IMR-90 (cell line): ENCODE measurements around the gene GLS. TPM values are rescaled to one million over a fixed set of nuclear protein-coding genes. Genes with fewer than 3 reads are reported as not detected.

Experiments
- ATAC-seq: fragments of 200-7000 bp; cut with Tn5 transposase; 2 replicates; pipeline ENCODE4 v1.9.1; 2020; ENCODE audit warnings: low read depth, mild to moderate bottlenecking, moderate library complexity
- BruUV-seq: library from RNA; stranded (reverse); fragments of 400-500 nt; replicated peaks from 2 replicates; lab custom pipeline; 2021; lab: Mats Ljungman, UMichigan
- CTCF ChIA-PET: fragments of 300-600 bp; formaldehyde crosslinking; extraction: SDS; loops from one replicate; lab custom pipeline; 2021; ENCODE audit warnings: antibody characterized with exemption; lab: Yijun Ruan, JAX
- POLR2A ChIA-PET: fragments of 300-600 bp; sonication (Branson Sonifier 250); formaldehyde crosslinking; loops from one replicate; lab custom pipeline; 2022; ENCODE audit warnings: antibody characterized with exemption; ENCODE audit not compliant: unreplicated experiment; lab: Charles Lee
- DNase-seq: peaks from one replicate; pipeline ENCODE4 v3.0.0; 2013
- H2AFZ ChIP-seq: replicated peaks from 2 replicates; pipeline ENCODE3; 2013; ENCODE audit warnings: low read length, mild to moderate bottlenecking; ENCODE audit not compliant: poor library complexity
- H2AK5ac ChIP-seq: 2 replicates; pipeline ENCODE4 v1.6.1; 2013; ENCODE audit warnings: low read depth, low read length, inconsistent platforms
- H2AK9ac ChIP-seq: replicated peaks from 2 replicates; pipeline ENCODE3; 2013; ENCODE audit warnings: mild to moderate bottlenecking, low read depth, low read length, moderate library complexity; ENCODE audit not compliant: poor library complexity
- H2BK120ac ChIP-seq: 2 replicates; pipeline ENCODE4 v1.6.1; 2013; ENCODE audit warnings: low read depth, low read length, inconsistent platforms
- H2BK15ac ChIP-seq: 3 replicates; pipeline ENCODE4 v1.6.1; 2013; ENCODE audit warnings: low read depth, low read length, inconsistent platforms
- H2BK20ac ChIP-seq: 2 replicates; pipeline ENCODE4 v1.6.1; 2013; ENCODE audit warnings: low read depth, mild to moderate bottlenecking, inconsistent platforms, low read length, moderate library complexity
- H2BK5ac ChIP-seq: 2 replicates; pipeline ENCODE4 v1.6.1; 2013; ENCODE audit warnings: mild to moderate bottlenecking, low read depth, low read length, inconsistent platforms; ENCODE audit not compliant: poor library complexity, severe bottlenecking
- H3K14ac ChIP-seq: replicated peaks from 2 replicates; pipeline ENCODE4 v1.6.1; 2013; ENCODE audit warnings: low read depth, low read length, inconsistent platforms
- H3K18ac ChIP-seq: 2 replicates; pipeline ENCODE4 v1.6.1; 2013; ENCODE audit warnings: low read depth, low read length, control low read depth
- H3K23ac ChIP-seq: 2 replicates; pipeline ENCODE4 v1.6.1; 2013; ENCODE audit warnings: low read depth, low read length, inconsistent platforms
- H3K27ac ChIP-seq: 2 replicates; pipeline ENCODE4 v1.5.1; 2013; ENCODE audit warnings: mild to moderate bottlenecking, control low read depth, low read length; ENCODE audit not compliant: insufficient read depth
- H3K27me3 ChIP-seq: 2 replicates; pipeline ENCODE4 v1.6.1; 2013; ENCODE audit warnings: low read length; ENCODE audit not compliant: control insufficient read depth, insufficient read depth
- H3K36me3 ChIP-seq: 2 replicates; pipeline ENCODE4 v1.6.1; 2013; ENCODE audit warnings: low read length, mixed read lengths; ENCODE audit not compliant: control insufficient read depth, insufficient read depth
- H3K4ac ChIP-seq: 2 replicates; pipeline ENCODE4 v1.6.1; 2013; ENCODE audit warnings: low read depth, low read length, inconsistent platforms
- H3K4me1 ChIP-seq: 2 replicates; pipeline ENCODE4 v1.6.1; 2013; ENCODE audit warnings: low read length, mixed read lengths; ENCODE audit not compliant: control insufficient read depth, insufficient read depth
- H3K4me2 ChIP-seq: 2 replicates; pipeline ENCODE4 v1.6.1; 2013; ENCODE audit warnings: low read depth, mild to moderate bottlenecking, control low read depth, low read length, moderate library complexity
- H3K4me3 ChIP-seq: 2 replicates; pipeline ENCODE4 v1.5.1; 2013; ENCODE audit warnings: low read depth, mild to moderate bottlenecking, control low read depth, low read length, moderate library complexity; ENCODE audit not compliant: insufficient read depth
- H3K56ac ChIP-seq: 2 replicates; pipeline ENCODE4 v1.6.1; 2013; ENCODE audit warnings: low read length, inconsistent platforms; ENCODE audit not compliant: insufficient read depth; ENCODE audit errors: extremely low read depth
- H3K79me1 ChIP-seq, 2 experiments: 2 replicates each; pipeline ENCODE4 v1.6.1; 2013; ENCODE audit warnings: low read length in 2 of 2, inconsistent platforms in 1 of 2, low read depth in 1 of 2
- H3K9ac ChIP-seq: 2 replicates; pipeline ENCODE4 v1.6.1; 2013; ENCODE audit warnings: low read depth, low read length, control low read depth
- H3K9me1 ChIP-seq: 2 replicates; pipeline ENCODE4 v1.6.1; 2013; ENCODE audit warnings: low read length, inconsistent platforms; ENCODE audit not compliant: insufficient read depth
- H3K9me3 ChIP-seq: 2 replicates; pipeline ENCODE4 v1.6.1; 2013; ENCODE audit warnings: low read length; ENCODE audit not compliant: control insufficient read depth, insufficient read depth
- H4K20me1 ChIP-seq: 2 replicates; pipeline ENCODE4 v1.6.1; 2013; ENCODE audit warnings: low read length, inconsistent platforms; ENCODE audit not compliant: insufficient read depth
- H4K5ac ChIP-seq: 2 replicates; pipeline ENCODE4 v1.6.1; 2013; ENCODE audit warnings: mild to moderate bottlenecking, low read depth, low read length, control low read depth
- H4K8ac ChIP-seq, 2 experiments: 2 replicates each; pipeline ENCODE4 v1.6.1; 2013; ENCODE audit warnings: low read depth in 2 of 2, low read length in 2 of 2, control low read depth in 1 of 2, inconsistent platforms in 1 of 2
- H4K91ac ChIP-seq: 2 replicates; pipeline ENCODE4 v1.6.1; 2013; ENCODE audit warnings: low read depth, low read length, inconsistent platforms; ENCODE audit not compliant: insufficient read depth
- RCOR1 ChIP-seq: IDR thresholded peaks from 2 replicates; pipeline ENCODE4 v1.6.1; 2012; ENCODE audit warnings: mild to moderate bottlenecking, low read length, improper control_type of control experiment; ENCODE audit not compliant: insufficient replicate concordance
- WGBS, 2 experiments: methylation state at CpG; one replicate each; pipeline versions ENCODE4 v1.1.5 to v1.1.7; 2013; ENCODE audit warnings: missing lambda C conversion rate in 2 of 2; ENCODE audit not compliant: insufficient read length in 1 of 2; ENCODE audit errors: extremely low coverage in 2 of 2; 5-methylcytosine and 5-hydroxymethylcytosine counted together
- dilution Hi-C: fragments of 300-500 bp; cut with HindIII; formaldehyde crosslinking; loops from one replicate; pipeline ENCODE4 v1.14.3; 2018; ENCODE audit warnings: low sequenced_read_pairs; ENCODE audit not compliant: unreplicated experiment
- in situ Hi-C: fragments of 300-500 bp; cut with MboI; formaldehyde crosslinking; loops from 3 replicates; pipeline ENCODE4 v1.14.3; 2019; ENCODE audit warnings: low sequenced_read_pairs, inconsistent platforms, mixed read lengths
- intact Hi-C: fragments of 100-400 bp; cut with micrococcal nuclease; formaldehyde crosslinking; loops from 2 replicates; pipeline ENCODE4 v1.10.0; 2022
- polyA plus RNA-seq, 3 experiments: library from polyadenylated mRNA; depleted of rRNA; stranded (reverse); fragments of >200 nt; gene quantifications; 2 replicates each; pipeline ENCODE4 v1.2.3, GENCODE V29; 2012; ENCODE audit warnings: low replicate concordance in 1 of 3
- total RNA-seq: library from RNA; depleted of rRNA; stranded (reverse); fragments of >200 nt; gene quantifications from 2 replicates; pipeline ENCODE4 v1.2.3, GENCODE V29; 2012

The GLS gene
- total and polyA plus RNA-seq, 2 of the 4 experiments (the other 2 are of a cell fraction), result 87.5 to 130 TPM

- POLR2A ChIA-PET, result no interaction called here
- Histone ChIP-seq H4K8ac (no peak overlapping the region), H3K4me3 (no peak overlapping the region), H3K4me2 (no peak overlapping the region; the same call in 1 of the 2 replicates), H2BK20ac (no peak overlapping the region), H3K23ac (no peak overlapping the region), H4K5ac (no peak overlapping the region), H3K36me3 (peaks cover 2% of the 10 kb centered on the region), H3K18ac (no peak overlapping the region), H3K9ac (no peak overlapping the region), H2AK9ac (no peak overlapping the region), H2AFZ (no peak overlapping the region), H3K9me3 (no peaks in the 10 kb centered on the region), H3K79me1 (peaks cover 0 to 27% of the 10 kb centered on the region in 2 experiments; a peak in 2 of 4 replicates), H3K9me1 (peaks cover 2% of the 10 kb centered on the region; the same call in 1 of the 2 replicates), H2BK5ac (no peak overlapping the region), H3K4ac (no peak overlapping the region), H3K4me1 (peaks cover 3% of the 10 kb centered on the region; the same call in 1 of the 2 replicates), H4K20me1 (peaks cover 78% of the 10 kb centered on the region; the same call in 1 of the 2 replicates), H2AK5ac (no peak overlapping the region), H3K27me3 (no peaks in the 10 kb centered on the region), H3K56ac (no peak overlapping the region), H4K91ac (no peak overlapping the region), H2BK120ac (no peak overlapping the region), H2BK15ac (no peak overlapping the region), H3K27ac (no peak overlapping the region), H3K14ac (no peak overlapping the region)
- no CpG with 5 or more reads among the region's 1 CpG for WGBS, 2 experiments
- no peak for TF ChIP-seq RCOR1
- CTCF ChIA-PET, result interaction anchor here (0.7 to 0.8 kb wide), 2 partner anchors 16 to 75 kb away, joined by 3 to 4 read pairs; no protein-coding TSS in a partner anchor
- ATAC-seq (no peak), DNase-seq (no peak)
- intact Hi-C loops, result loop anchor here (2.0 kb wide), 1 partner anchor 16 kb away; no protein-coding TSS in a partner anchor
- dilution Hi-C loops, result no loop called here
- no TSS peak for BruUV-seq
- in situ Hi-C loops, result no loop called here
These were observed 7.8 kb downstream of the GLS start for GRCh38 chr2:190888449-190888848.
